MCF 10A (cell line): ENCODE data around the gene KCTD13. TPM values are rescaled to one million over a fixed set of nuclear protein-coding genes. Genes with fewer than 3 reads are reported as not detected.
A peak's percentile ranks its signal among the peaks of the same experiment; 100 is the strongest.

Source experiments
- BruUV-seq: library from RNA; stranded (reverse); fragments of 400-500 nt; replicated peaks from 2 replicates; lab custom pipeline; 2021; lab: Mats Ljungman, UMichigan
- CTCF ChIA-PET: fragments of 300-600 bp; sonication (Branson Sonifier 250); formaldehyde crosslinking; extraction: SDS; loops from one replicate; lab custom pipeline; 2021; ENCODE audit warnings: antibody characterized with exemption, inconsistent platforms; lab: Yijun Ruan, JAX
- POLR2A ChIA-PET: fragments of 300-600, 350-650 bp; sonication (Branson Sonifier 250); formaldehyde crosslinking; extraction: SDS; loops from one replicate; lab custom pipeline; 2020; ENCODE audit warnings: antibody characterized with exemption, inconsistent platforms; lab: Yijun Ruan, JAX
- DNase-seq: peaks from one replicate; pipeline ENCODE4 v3.0.0-alpha.2; 2018; ENCODE audit not compliant: unreplicated experiment
- H3K27ac Mint-ChIP-seq: one replicate; pipeline ENCODE4 v1.8.0; 2022; ENCODE audit warnings: mild to moderate bottlenecking, low read depth, mixed read lengths; ENCODE audit not compliant: unreplicated experiment
- H3K27me3 Mint-ChIP-seq: one replicate; pipeline ENCODE4 v1.8.0; 2022; ENCODE audit warnings: mixed read lengths; ENCODE audit not compliant: insufficient read depth, unreplicated experiment
- H3K36me3 Mint-ChIP-seq: one replicate; pipeline ENCODE4 v1.8.0; 2022; ENCODE audit warnings: mild to moderate bottlenecking, moderate library complexity, mixed read lengths; ENCODE audit not compliant: insufficient read depth, unreplicated experiment
- H3K4me1 Mint-ChIP-seq: one replicate; pipeline ENCODE4 v1.8.0; 2022; ENCODE audit warnings: mixed read lengths; ENCODE audit not compliant: insufficient read depth, unreplicated experiment
- H3K4me3 Mint-ChIP-seq: one replicate; pipeline ENCODE4 v1.8.0; 2022; ENCODE audit warnings: mild to moderate bottlenecking, moderate library complexity, mixed read lengths; ENCODE audit not compliant: unreplicated experiment
- H3K9me3 Mint-ChIP-seq: one replicate; pipeline ENCODE4 v1.8.0; 2022; ENCODE audit warnings: mixed read lengths; ENCODE audit not compliant: unreplicated experiment
- intact Hi-C: fragments of 100-400 bp; cut with micrococcal nuclease; formaldehyde crosslinking; loops from 2 replicates; pipeline ENCODE4 v1.14.1; 2022
- total RNA-seq: library from RNA; stranded (reverse); gene quantifications from 2 replicates; pipeline ENCODE4 v1.2.3, GENCODE V29; 2022
- TF ChIP-seq, protein P1 (sequence below): fragments of 200-600 bp; IDR thresholded peaks from one replicate; pipeline ENCODE4 v1.8.0; 2022; ENCODE audit warnings: antibody characterized with exemption, mild to moderate bottlenecking; ENCODE audit not compliant: unreplicated experiment

KCTD13 gene
- total RNA-seq, 1 experiment from 2014 or later = 38.9 TPM

DNA sequence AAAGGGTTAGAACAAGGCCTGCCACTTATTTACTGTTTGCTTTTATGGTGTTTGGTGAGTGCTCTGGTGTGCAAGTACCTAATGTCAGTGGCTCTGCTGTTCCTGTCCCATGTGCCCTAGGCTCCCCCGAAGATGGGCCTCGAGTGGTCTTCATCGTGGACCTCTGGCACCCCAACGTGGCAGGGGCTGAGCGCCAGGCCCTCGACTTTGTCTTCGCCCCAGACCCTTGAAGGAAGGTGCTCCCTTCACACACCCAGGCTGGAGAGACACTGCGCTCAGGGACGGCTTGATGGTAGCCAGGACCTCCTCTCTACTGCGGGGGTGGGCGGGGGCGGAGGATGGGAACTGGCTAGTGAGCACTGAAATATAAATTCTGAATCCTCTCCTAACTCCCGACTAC lies 20.4 kb downstream of the KCTD13 start:
- intact Hi-C loops = no loop called here
- no TSS peak for BruUV-seq
- TF ChIP-seq, protein P1, sequence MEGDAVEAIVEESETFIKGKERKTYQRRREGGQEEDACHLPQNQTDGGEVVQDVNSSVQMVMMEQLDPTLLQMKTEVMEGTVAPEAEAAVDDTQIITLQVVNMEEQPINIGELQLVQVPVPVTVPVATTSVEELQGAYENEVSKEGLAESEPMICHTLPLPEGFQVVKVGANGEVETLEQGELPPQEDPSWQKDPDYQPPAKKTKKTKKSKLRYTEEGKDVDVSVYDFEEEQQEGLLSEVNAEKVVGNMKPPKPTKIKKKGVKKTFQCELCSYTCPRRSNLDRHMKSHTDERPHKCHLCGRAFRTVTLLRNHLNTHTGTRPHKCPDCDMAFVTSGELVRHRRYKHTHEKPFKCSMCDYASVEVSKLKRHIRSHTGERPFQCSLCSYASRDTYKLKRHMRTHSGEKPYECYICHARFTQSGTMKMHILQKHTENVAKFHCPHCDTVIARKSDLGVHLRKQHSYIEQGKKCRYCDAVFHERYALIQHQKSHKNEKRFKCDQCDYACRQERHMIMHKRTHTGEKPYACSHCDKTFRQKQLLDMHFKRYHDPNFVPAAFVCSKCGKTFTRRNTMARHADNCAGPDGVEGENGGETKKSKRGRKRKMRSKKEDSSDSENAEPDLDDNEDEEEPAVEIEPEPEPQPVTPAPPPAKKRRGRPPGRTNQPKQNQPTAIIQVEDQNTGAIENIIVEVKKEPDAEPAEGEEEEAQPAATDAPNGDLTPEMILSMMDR = no peak
- no peak overlapping the region for H3K4me3 Mint-ChIP-seq
- CTCF ChIA-PET = no interaction called here
- H3K9me3 Mint-ChIP-seq = no peaks in the 10 kb centered on the region
- no peak for DNase-seq
- POLR2A ChIA-PET = interaction anchor here (0.7 kb wide), 1 partner anchor 195 kb away, joined by 3 read pairs; no protein-coding TSS in a partner anchor
- no peak overlapping the region for H3K27ac Mint-ChIP-seq
- no peaks in the 10 kb centered on the region for H3K27me3 Mint-ChIP-seq
- peaks cover 12% of the 10 kb centered on the region for H3K36me3 Mint-ChIP-seq
- peaks cover 4% of the 10 kb centered on the region for H3K4me1 Mint-ChIP-seq

DNA sequence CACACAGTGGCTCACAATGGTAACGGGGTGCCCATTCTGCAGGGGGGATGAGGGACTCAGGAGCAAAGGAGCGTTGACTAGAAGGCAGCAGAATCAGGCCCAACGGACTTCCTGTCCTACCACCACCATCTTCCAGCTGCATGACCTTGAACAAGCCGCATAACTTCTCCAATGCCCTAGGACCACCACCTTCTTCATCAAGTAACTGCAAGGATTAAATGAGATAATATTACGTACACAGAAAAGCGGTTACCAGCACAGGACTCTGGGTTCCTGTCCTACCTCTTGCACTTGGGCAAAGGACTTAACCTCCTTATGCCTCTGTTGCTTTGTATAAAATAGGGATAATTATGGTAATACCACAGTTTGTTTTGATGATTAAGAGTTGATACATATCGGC lies 21.1 kb downstream of the KCTD13 start:
- H3K27me3 Mint-ChIP-seq = no peaks in the 10 kb centered on the region
- TF ChIP-seq, protein P1 = no peak
- POLR2A ChIA-PET = interaction anchor here (0.7 kb wide), 1 partner anchor 195 kb away, joined by 3 read pairs; no protein-coding TSS in a partner anchor
- CTCF ChIA-PET = no interaction called here
- peaks cover 10% of the 10 kb centered on the region for H3K4me1 Mint-ChIP-seq
- no peak overlapping the region for H3K4me3 Mint-ChIP-seq
- intact Hi-C loops = no loop called here
- no peaks in the 10 kb centered on the region for H3K9me3 Mint-ChIP-seq
- no peak for DNase-seq
- no TSS peak for BruUV-seq
- peaks cover 12% of the 10 kb centered on the region for H3K36me3 Mint-ChIP-seq
- no peak overlapping the region for H3K27ac Mint-ChIP-seq

DNA sequence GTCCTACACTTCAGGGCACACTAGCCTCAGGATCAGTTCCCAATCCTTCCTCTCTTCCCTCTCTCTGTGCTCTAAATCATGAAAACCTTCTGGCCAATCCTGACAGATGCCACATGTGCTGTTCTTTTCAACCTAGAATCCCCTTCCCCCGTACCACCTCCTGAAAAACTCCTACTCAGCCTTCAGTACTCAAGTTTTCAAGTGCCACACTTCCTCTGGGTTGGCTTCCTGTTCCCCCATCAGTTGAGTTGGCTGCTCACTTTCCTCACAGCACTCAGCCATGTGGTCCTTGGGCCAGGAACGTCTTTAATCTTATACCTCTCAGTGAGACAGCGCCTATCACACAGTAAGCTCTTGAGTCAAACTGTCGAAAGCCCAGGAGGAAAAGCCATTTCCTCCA lies 22.4 kb downstream of the KCTD13 start:
- BruUV-seq = no TSS peak
- POLR2A ChIA-PET = interaction anchor here (0.8 kb wide), 1 partner anchor 92 kb away, joined by 3 read pairs; the partner anchor contains the start of gene HIRIP3
- no peak overlapping the region for H3K4me3 Mint-ChIP-seq
- DNase-seq = no peak
- peaks cover 8% of the 10 kb centered on the region for H3K27me3 Mint-ChIP-seq
- H3K27ac Mint-ChIP-seq = no peak overlapping the region
- peaks cover 12% of the 10 kb centered on the region for H3K36me3 Mint-ChIP-seq
- CTCF ChIA-PET = interaction anchor here (0.6 to 0.7 kb wide), 3 partner anchors 34 to 505 kb away, joined by 3 read pairs; partner anchors contain the start of gene TMEM219
- H3K9me3 Mint-ChIP-seq = no peaks in the 10 kb centered on the region
- TF ChIP-seq, protein P1 = no peak
- H3K4me1 Mint-ChIP-seq = peaks cover 10% of the 10 kb centered on the region
- intact Hi-C loops = no loop called here

DNA sequence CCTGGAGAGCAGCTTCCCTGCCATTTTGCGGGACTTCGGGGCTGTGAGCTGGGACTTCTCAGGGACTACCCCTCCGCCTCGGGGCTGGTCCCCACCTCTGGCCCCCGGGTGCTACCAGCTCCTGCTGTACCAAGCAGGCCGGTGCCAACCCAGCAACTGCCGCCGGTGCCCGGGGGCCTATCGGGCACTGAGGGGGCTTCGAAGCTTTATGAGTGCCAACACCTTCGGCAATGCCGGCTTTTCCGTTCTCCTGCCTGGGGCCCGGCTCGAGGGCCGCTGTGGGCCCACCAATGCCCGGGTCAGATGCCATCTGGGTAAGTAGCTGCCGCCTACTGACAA lies 24.4 kb downstream of the KCTD13 start:
- ChIA-PET CTCF (interaction anchor here (0.9 to 1.0 kb wide), 2 partner anchors 14 to 15 kb away, joined by 3 to 5 read pairs; no protein-coding TSS in a partner anchor), POLR2A (interaction anchor here (0.9 to 2.5 kb wide), 4 partner anchors 8 to 61 kb away, joined by 3 to 11 read pairs (median 7); partner anchors contain the start of genes CDIPT and TMEM219)
- H3K36me3 Mint-ChIP-seq = peaks cover 6% of the 10 kb centered on the region
- H3K27me3 Mint-ChIP-seq = peaks cover 27% of the 10 kb centered on the region
- H3K4me3 Mint-ChIP-seq = peak overlapping the region; percentile 31
- no TSS peak for BruUV-seq
- intact Hi-C loops = no loop called here
- DNase-seq = no peak
- no peaks in the 10 kb centered on the region for H3K9me3 Mint-ChIP-seq
- TF ChIP-seq, protein P1 = no peak
- peaks cover 10% of the 10 kb centered on the region for H3K4me1 Mint-ChIP-seq
- H3K27ac Mint-ChIP-seq = no peak overlapping the region
